Caco-2 (cell line): ENCODE data around the gene RASSF7. TPM values are rescaled to one million over a fixed set of nuclear protein-coding genes. Genes with fewer than 3 reads are reported as not detected.

Source experiments
- BruUV-seq: library from RNA; stranded (reverse); fragments of 400-500 nt; replicated peaks from 2 replicates; lab custom pipeline; 2021; lab: Mats Ljungman, UMichigan
- CTCF ChIA-PET: fragments of 300-600 bp; sonication (Branson Sonifier 250); formaldehyde crosslinking; loops from one replicate; lab custom pipeline; 2022; ENCODE audit warnings: antibody characterized with exemption; lab: Charles Lee
- POLR2A ChIA-PET: fragments of 300-600 bp; sonication (Branson Sonifier 250); formaldehyde crosslinking; loops from one replicate; lab custom pipeline; 2022; ENCODE audit warnings: antibody characterized with exemption; lab: Charles Lee
- DNase-seq, 2 experiments: peaks; one replicate each; pipeline versions ENCODE4 v3.0.0 to v3.0.0-alpha.2; 2020 to 2022
- H3K27me3 ChIP-seq: replicated peaks from 2 replicates; pipeline ENCODE4 v1.6.0; 2011; ENCODE audit warnings: low read length; ENCODE audit not compliant: control insufficient read depth, insufficient read depth
- H3K36me3 ChIP-seq: 2 replicates; pipeline ENCODE4 v1.5.1; 2011; ENCODE audit warnings: low read length; ENCODE audit not compliant: control insufficient read depth, insufficient read depth
- H3K4me1 ChIP-seq: fragments of 250-450 bp; sonication (Bioruptor Pico); 2 replicates; pipeline ENCODE4 v1.5.1; 2020; ENCODE audit warnings: mild to moderate bottlenecking
- H3K4me3 ChIP-seq: 2 replicates; pipeline ENCODE4 v1.5.1; 2011; ENCODE audit warnings: low read depth, mild to moderate bottlenecking, control low read depth, low read length
- H3K9me3 ChIP-seq: fragments of 250-450 bp; sonication (Bioruptor Pico); 2 replicates; pipeline ENCODE4 v1.5.1; 2020; ENCODE audit warnings: mild to moderate bottlenecking, moderate library complexity
- H3K27ac Mint-ChIP-seq: one replicate; pipeline ENCODE4 v1.8.0; 2022; ENCODE audit warnings: mixed read lengths; ENCODE audit not compliant: unreplicated experiment
- H3K27me3 Mint-ChIP-seq: one replicate; pipeline ENCODE4 v1.8.0; 2022; ENCODE audit warnings: mixed read lengths; ENCODE audit not compliant: insufficient read depth, unreplicated experiment
- H3K36me3 Mint-ChIP-seq: one replicate; pipeline ENCODE4 v1.8.0; 2022; ENCODE audit warnings: mild to moderate bottlenecking, mixed read lengths; ENCODE audit not compliant: insufficient read depth, unreplicated experiment
- H3K4me1 Mint-ChIP-seq: one replicate; pipeline ENCODE4 v1.8.0; 2022; ENCODE audit warnings: low read depth, mixed read lengths; ENCODE audit not compliant: unreplicated experiment
- H3K4me3 Mint-ChIP-seq: one replicate; pipeline ENCODE4 v1.8.0; 2022; ENCODE audit warnings: mild to moderate bottlenecking, moderate library complexity, mixed read lengths; ENCODE audit not compliant: unreplicated experiment
- H3K9me3 Mint-ChIP-seq: one replicate; pipeline ENCODE4 v1.8.0; 2022; ENCODE audit warnings: mixed read lengths; ENCODE audit not compliant: unreplicated experiment
- CTCF ChIP-seq, 2 experiments: fragments of 200-600 bp in 1 of 2; IDR thresholded peaks; 1 replicate in 1 of 2; 2 replicates in 1 of 2; pipeline versions ENCODE4 v1.5.1 to v1.8.0; 2011 to 2022; ENCODE audit warnings: antibody characterized with exemption in 1 of 2, control low read depth in 1 of 2, inconsistent platforms in 1 of 2, low read depth in 1 of 2, low read length in 1 of 2, mild to moderate bottlenecking in 1 of 2, moderate library complexity in 1 of 2; ENCODE audit not compliant: insufficient read depth in 1 of 2, severe bottlenecking in 1 of 2, unreplicated experiment in 1 of 2
- intact Hi-C: fragments of 100-400 bp; cut with micrococcal nuclease; formaldehyde crosslinking; loops from one replicate; pipeline ENCODE4 v1.10.0; 2022; ENCODE audit not compliant: unreplicated experiment
- total RNA-seq: library from RNA; stranded (reverse); gene quantifications from 2 replicates; pipeline ENCODE4 v1.2.3, GENCODE V29; 2022

RASSF7 gene
- total RNA-seq, 1 experiment from 2014 or later, result 65.5 TPM

DNA sequence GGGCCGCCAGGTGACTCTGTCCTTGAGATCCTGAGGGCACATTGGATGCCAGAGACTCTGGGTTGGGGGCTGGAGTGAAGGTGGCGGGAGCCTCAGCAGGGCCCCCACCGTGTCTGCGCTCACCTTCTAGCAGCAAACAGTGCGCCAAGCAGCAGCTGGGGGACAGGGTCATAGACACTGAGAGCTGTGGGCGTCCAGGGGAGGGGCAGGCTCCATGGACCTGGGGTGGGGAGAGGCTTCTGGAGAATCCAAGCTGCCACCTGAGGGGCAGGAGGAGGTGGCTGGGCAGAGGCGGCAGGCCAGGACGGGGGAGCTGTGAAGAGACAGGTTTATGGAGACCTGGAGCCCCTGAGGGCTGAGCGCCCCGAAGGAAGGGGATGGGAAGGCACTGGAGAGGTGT, 23.5 kb downstream of the RASSF7 start:
- H3K36me3 ChIP-seq, result peaks cover 1% of the 10 kb centered on the region
- intact Hi-C loops, result no loop called here
- no peaks in the 10 kb centered on the region for H3K9me3 ChIP-seq
- H3K27me3 ChIP-seq, result no peaks in the 10 kb centered on the region
- Mint-ChIP-seq H3K4me3 (no peak overlapping the region), H3K36me3 (peaks cover 79% of the 10 kb centered on the region), H3K27me3 (no peaks in the 10 kb centered on the region), H3K4me1 (peaks cover 26% of the 10 kb centered on the region), H3K9me3 (no peaks in the 10 kb centered on the region), H3K27ac (no peak overlapping the region)
- TF ChIP-seq CTCF (IDR thresholded peaks at IDR 0.05; ENCODE audit: insufficient read depth in 1 of 2, low read depth in 1 of 2, low read length in 1 of 2, severe bottlenecking in 1 of 2, unreplicated experiment in 1 of 2), result no peak
- DNase-seq, result no peak
- H3K4me3 ChIP-seq, result no peak overlapping the region
- no TSS peak for BruUV-seq
- ChIA-PET CTCF (no interaction called here), POLR2A (no interaction called here)
- H3K4me1 ChIP-seq, result peaks cover 36% of the 10 kb centered on the region

GRCh38 chr11:586376-587316, 25.9 kb downstream of the RASSF7 start:
- Histone ChIP-seq H3K36me3 (peaks cover 5% of the 10 kb centered on the region), H3K4me1 (peaks cover 25% of the 10 kb centered on the region), H3K27me3 (no peaks in the 10 kb centered on the region), H3K4me3 (no peak overlapping the region), H3K9me3 (no peaks in the 10 kb centered on the region)
- Mint-ChIP-seq H3K4me3 (no peak overlapping the region), H3K9me3 (no peaks in the 10 kb centered on the region), H3K4me1 (peaks cover 29% of the 10 kb centered on the region), H3K27me3 (no peaks in the 10 kb centered on the region), H3K36me3 (peaks cover 88% of the 10 kb centered on the region), H3K27ac (peak overlapping the region; percentile 82)
- intact Hi-C loops, result no loop called here
- ChIA-PET POLR2A (interaction anchor here (0.6 to 0.7 kb wide), 2 partner anchors 9 to 232 kb away, joined by 4 to 8 read pairs; partner anchors contain the start of gene PNPLA2), CTCF (no interaction called here)
- no TSS peak for BruUV-seq
- no peak for DNase-seq
- TF ChIP-seq CTCF (IDR thresholded peaks at IDR 0.05; ENCODE audit: insufficient read depth in 1 of 2, low read depth in 1 of 2, low read length in 1 of 2, severe bottlenecking in 1 of 2, unreplicated experiment in 1 of 2), result no peak

DNA sequence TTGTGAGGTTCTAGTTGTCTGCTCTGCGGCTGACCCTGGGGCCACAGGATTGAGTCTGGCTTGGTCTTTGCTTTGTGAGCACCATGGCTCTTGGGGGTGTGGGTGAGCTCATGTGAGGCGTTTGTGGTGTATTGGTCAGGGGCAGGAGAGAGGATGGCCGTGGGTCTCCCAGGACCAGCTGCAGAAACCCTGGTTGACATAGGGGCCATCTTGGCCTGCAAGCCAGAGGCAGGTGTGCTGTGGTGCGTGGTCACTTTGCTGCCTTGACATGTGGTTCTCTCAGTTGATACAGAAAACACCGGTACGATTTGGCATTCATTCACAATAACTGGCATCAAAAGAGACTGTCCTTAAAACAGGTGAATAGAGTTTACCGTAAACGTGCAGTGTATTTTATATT, 26.8 kb downstream of the RASSF7 start:
- CTCF ChIA-PET, result interaction anchor here (0.6 to 1.1 kb wide), 4 partner anchors 12 to 429 kb away, joined by 3 to 5 read pairs (median 4); partner anchors contain the start of gene PHRF1
- no TSS peak for BruUV-seq
- intact Hi-C loops, result no loop called here
- DNase-seq, result no peak
- Mint-ChIP-seq H3K27ac (peak overlapping the region; percentile 82), H3K4me1 (peaks cover 29% of the 10 kb centered on the region), H3K4me3 (peak overlapping the region; percentile 5), H3K27me3 (no peaks in the 10 kb centered on the region), H3K9me3 (no peaks in the 10 kb centered on the region), H3K36me3 (peaks cover 88% of the 10 kb centered on the region)
- POLR2A ChIA-PET, result interaction anchor here (0.6 to 1.2 kb wide), 4 partner anchors 11 to 108 kb away, joined by 3 to 17 read pairs (median 12); partner anchors contain the start of genes PHRF1 and TMEM80
- Histone ChIP-seq H3K9me3 (no peaks in the 10 kb centered on the region), H3K4me3 (no peak overlapping the region), H3K4me1 (peaks cover 25% of the 10 kb centered on the region), H3K27me3 (no peaks in the 10 kb centered on the region), H3K36me3 (peaks cover 3% of the 10 kb centered on the region)
- TF ChIP-seq CTCF (IDR thresholded peaks at IDR 0.05; ENCODE audit: insufficient read depth in 1 of 2, low read depth in 1 of 2, low read length in 1 of 2, severe bottlenecking in 1 of 2, unreplicated experiment in 1 of 2), result no peak
